GM23338 (cell line): Measurements from ENCODE around the gene MIER1. TPM values are rescaled to one million over a fixed set of nuclear protein-coding genes. Genes with fewer than 3 reads are reported as not detected.

Experiments
- ATAC-seq: fragments of 200-7000 bp; cut with Tn5 transposase; 3 replicates; pipeline ENCODE4 v1.9.1; 2020
- DNase-seq: peaks from one replicate; pipeline ENCODE4 v3.0.0-alpha.2; 2015; ENCODE audit warnings: low spot score
- H2AFZ ChIP-seq: fragments of 200-600 bp; sonication (generic); 2 replicates; pipeline ENCODE4 v1.8.0; 2016; ENCODE audit warnings: antibody characterized with exemption, mild to moderate bottlenecking, moderate library complexity
- H3F3A ChIP-seq: fragments of 200-600 bp; sonication (generic); replicated peaks from 2 replicates; pipeline ENCODE4 v1.8.0; 2017; ENCODE audit warnings: antibody characterized with exemption, mixed run types, low read depth
- H3K27ac ChIP-seq: fragments of 200-600 bp; sonication (generic); 2 replicates; pipeline ENCODE4 v1.6.1; 2016; ENCODE audit warnings: low read depth
- H3K27me3 ChIP-seq: fragments of 200-600 bp; sonication (generic); 2 replicates; pipeline ENCODE4 v1.8.0; 2016; ENCODE audit warnings: mild to moderate bottlenecking, mixed run types, moderate library complexity; ENCODE audit not compliant: insufficient read depth
- H3K36me3 ChIP-seq: fragments of 200-600 bp; sonication (generic); 2 replicates; pipeline ENCODE4 v1.8.0; 2016; ENCODE audit warnings: mild to moderate bottlenecking; ENCODE audit not compliant: insufficient read depth
- H3K4me1 ChIP-seq: fragments of 200-600 bp; sonication (generic); 2 replicates; pipeline ENCODE4 v1.8.0; 2016; ENCODE audit warnings: mild to moderate bottlenecking, moderate library complexity; ENCODE audit not compliant: insufficient read depth
- H3K4me2 ChIP-seq: fragments of 200-600 bp; sonication (generic); 2 replicates; pipeline ENCODE4 v1.7.1; 2017; ENCODE audit warnings: mixed run types
- H3K4me3 ChIP-seq: fragments of 200-600 bp; sonication (generic); 2 replicates; pipeline ENCODE4 v1.6.1; 2016; ENCODE audit warnings: mixed run types
- H3K79me2 ChIP-seq: fragments of 200-600 bp; sonication (generic); replicated peaks from 2 replicates; pipeline ENCODE4 v1.8.0; 2017; ENCODE audit warnings: mild to moderate bottlenecking; ENCODE audit not compliant: insufficient read depth
- H3K9me2 ChIP-seq: fragments of 200-600 bp; sonication (generic); 2 replicates; pipeline ENCODE4 v1.8.0; 2017; ENCODE audit not compliant: insufficient read depth
- H4K20me1 ChIP-seq: fragments of 200-600 bp; sonication (generic); replicated peaks from 2 replicates; pipeline ENCODE4 v1.8.0; 2017; ENCODE audit warnings: mild to moderate bottlenecking; ENCODE audit not compliant: insufficient read depth
- H3K27ac Mint-ChIP-seq: 2 replicates; pipeline ENCODE4 v1.8.0; 2020; ENCODE audit warnings: inconsistent platforms, mild to moderate bottlenecking, moderate library complexity, mixed read lengths
- H3K27me3 Mint-ChIP-seq: 3 replicates; pipeline ENCODE4 v1.8.0; 2022; ENCODE audit warnings: low read depth, mild to moderate bottlenecking, moderate library complexity, mixed read lengths, inconsistent platforms; ENCODE audit not compliant: insufficient read depth, poor library complexity
- H3K36me3 Mint-ChIP-seq: 3 replicates; pipeline ENCODE4 v1.8.0; 2021; ENCODE audit warnings: low read depth, mild to moderate bottlenecking, inconsistent platforms, moderate library complexity, mixed read lengths
- H3K4me1 Mint-ChIP-seq: 3 replicates; pipeline ENCODE4 v1.8.0; 2020; ENCODE audit warnings: mild to moderate bottlenecking, inconsistent platforms, mixed read lengths
- H3K4me3 Mint-ChIP-seq: 3 replicates; pipeline ENCODE4 v1.8.0; 2021; ENCODE audit warnings: moderate library complexity, mild to moderate bottlenecking, inconsistent platforms, mixed read lengths
- H3K9me3 Mint-ChIP-seq: 3 replicates; pipeline ENCODE4 v1.8.0; 2020; ENCODE audit warnings: moderate library complexity, mild to moderate bottlenecking, inconsistent platforms, mixed read lengths
- CTCF ChIP-seq, 2 experiments: fragments of 200-600 bp in 1 of 2; sonication (generic) in 1 of 2; conservative IDR thresholded peaks; 2 replicates each; pipeline versions ENCODE4 v1.5.1 to v1.6.1; 2016 to 2017; ENCODE audit warnings: antibody characterized with exemption in 2 of 2, low read depth in 2 of 2, mild to moderate bottlenecking in 2 of 2, moderate library complexity in 1 of 2
- ETS1 ChIP-seq: IDR thresholded peaks from 2 replicates; pipeline ENCODE4 v1.6.1; 2016; ENCODE audit warnings: antibody characterized with exemption
- EZH2phosphoT487 ChIP-seq: fragments of 200-600 bp; sonication (generic); IDR thresholded peaks from one replicate; pipeline ENCODE4 v1.8.1; 2018; ENCODE audit warnings: antibody characterized with exemption; ENCODE audit not compliant: unreplicated experiment
- NANOG ChIP-seq: IDR thresholded peaks from 2 replicates; pipeline ENCODE4 v1.6.1; 2016; ENCODE audit warnings: antibody characterized with exemption, borderline replicate concordance
- REST ChIP-seq: IDR thresholded peaks from one replicate; pipeline ENCODE4 v1.6.1; 2018; ENCODE audit warnings: antibody characterized with exemption; ENCODE audit not compliant: unreplicated experiment
- ZNF114 ChIP-seq: fragments of 250-450 bp; sonication (Bioruptor Pico); IDR thresholded peaks from 2 replicates; pipeline ENCODE4 v1.5.0; 2020; ENCODE audit warnings: mild to moderate bottlenecking, moderate library complexity
- ZNF462 ChIP-seq: fragments of 250-450 bp; sonication (Bioruptor Pico); IDR thresholded peaks from 2 replicates; pipeline ENCODE4 v1.5.0; 2020; ENCODE audit warnings: mild to moderate bottlenecking, moderate library complexity
- polyA plus RNA-seq: library from polyadenylated mRNA; unstranded; fragments of >200 nt; fragmentation: Nextera tagmentation; extraction: Ambion mirVana; gene quantifications from 2 replicates; pipeline ENCODE4 v1.2.1, GENCODE V29; 2016
- total RNA-seq: library from RNA; depleted of rRNA; stranded (reverse); fragments of >200 nt; shearing (Covaris generic); gene quantifications from 2 replicates; pipeline ENCODE4 v1.2.3, GENCODE V29; 2014

Gene MIER1
- total and polyA plus RNA-seq, 2 experiments from 2014 or later = 38.2 to 72.8 TPM

- TF ChIP-seq ZNF462 (CRISPR knock-in tag) (no peak), REST (no peak), NANOG (no peak), CTCF (conservative IDR thresholded peaks at IDR 0.05; ENCODE audit: low read depth in 2 of 2) (peak; percentile 24 to 51; a peak in 3 of 4 replicates), ZNF114 (CRISPR knock-in tag) (no peak), ETS1 (no peak), EZH2phosphoT487 (no peak)
- H3K27me3 Mint-ChIP-seq = peaks cover 4% of the 10 kb centered on the region
- H2AFZ ChIP-seq = no peak overlapping the region
- peaks cover 14% of the 10 kb centered on the region; the same call in 2 of the 3 replicates for H3K9me3 Mint-ChIP-seq
- H3K27me3 ChIP-seq = no peaks in the 10 kb centered on the region
- peak; percentile 11 for DNase-seq
- no peaks in the 10 kb centered on the region for H3K36me3 ChIP-seq
- H3K27ac ChIP-seq = no peak overlapping the region
- H3K4me3 ChIP-seq = no peak overlapping the region
- H3K79me2 ChIP-seq = no peaks in the 10 kb centered on the region
- no peak overlapping the region for H3K4me2 ChIP-seq
- H3K4me1 ChIP-seq = no peaks in the 10 kb centered on the region
- no peak overlapping the region for H3K4me3 Mint-ChIP-seq
- H4K20me1 ChIP-seq = no peaks in the 10 kb centered on the region
- no peak overlapping the region for H3K27ac Mint-ChIP-seq
- H3F3A ChIP-seq = no peaks in the 10 kb centered on the region
- no peaks in the 10 kb centered on the region; the same call in 2 of the 3 replicates for H3K36me3 Mint-ChIP-seq
- peak; percentile 50; the same call in 2 of the 3 replicates for ATAC-seq
- H3K4me1 Mint-ChIP-seq = no peaks in the 10 kb centered on the region
- no peaks in the 10 kb centered on the region for H3K9me2 ChIP-seq
These were observed 48.1 kb upstream of the MIER1 start for GRCh38 chr1:66876664-66877063.
